OCI-LY3 (cell line): ENCODE results near the gene HAS3.

ENCODE experiments used
- H2AFZ ChIP-seq: fragments of 200-600, 300-600 bp; shearing (Covaris generic); 2 replicates; pipeline ENCODE4 v1.6.0; 2014; ENCODE audit warnings: antibody characterized with exemption, low read depth, low read length
- H3K27ac ChIP-seq: fragments of 200-600, 300-600 bp; sonication (generic); 2 replicates; pipeline ENCODE4 v1.5.1; 2014; ENCODE audit warnings: mild to moderate bottlenecking, low read length, moderate library complexity, mixed read lengths
- H3K27me3 ChIP-seq: fragments of 200-600, 300-600 bp; sonication (generic); 2 replicates; pipeline ENCODE4 v1.6.1; 2014; ENCODE audit warnings: low read depth, low read length, mixed read lengths
- H3K36me3 ChIP-seq: fragments of 200-600, 300-600 bp; sonication (generic); replicated peaks from 2 replicates; pipeline ENCODE3; 2014; ENCODE audit warnings: low read depth, low read length, mixed read lengths
- H3K4me1 ChIP-seq: fragments of 300-600, 200-600 bp; sonication (generic); 2 replicates; pipeline ENCODE4 v1.6.1; 2014; ENCODE audit warnings: low read length, mixed read lengths
- H3K4me2 ChIP-seq: fragments of 200-600, 300-600 bp; sonication (generic); 2 replicates; pipeline ENCODE4 v1.6.1; 2014; ENCODE audit warnings: low read length, mixed read lengths
- H3K4me3 ChIP-seq: fragments of 300-600, 200-600 bp; sonication (generic); 2 replicates; pipeline ENCODE4 v1.5.1; 2014; ENCODE audit warnings: antibody characterized with exemption, mild to moderate bottlenecking, low read length, moderate library complexity
- H3K79me2 ChIP-seq: fragments of 300-600, 200-600 bp; shearing (Covaris generic); 2 replicates; pipeline ENCODE4 v1.6.1; 2014; ENCODE audit warnings: mild to moderate bottlenecking, low read length, mixed read lengths
- H3K9ac ChIP-seq: fragments of 300-600, 200-600 bp; shearing (Covaris generic); 2 replicates; pipeline ENCODE4 v1.6.0; 2014; ENCODE audit warnings: mild to moderate bottlenecking, low read length, moderate library complexity
- H3K9me3 ChIP-seq: fragments of 200-600, 300-600 bp; shearing (Covaris generic); 2 replicates; pipeline ENCODE4 v1.6.1; 2014; ENCODE audit warnings: low read length, mixed read lengths; ENCODE audit not compliant: insufficient read depth
- H4K20me1 ChIP-seq: fragments of 200-600, 300-600 bp; sonication (generic); 2 replicates; pipeline ENCODE4 v1.6.1; 2016; ENCODE audit warnings: low read length, mixed read lengths; ENCODE audit not compliant: insufficient read depth
- EZH2phosphoT487 ChIP-seq: fragments of 200-600 bp; shearing (Covaris generic); IDR thresholded peaks from 2 replicates; pipeline ENCODE4 v1.6.1; 2018; ENCODE audit warnings: antibody characterized with exemption, mixed run types, low read depth
- TF ChIP-seq, protein P1 (sequence below): fragments of 200-600, 300-600 bp; sonication (generic); IDR thresholded peaks from 2 replicates; pipeline ENCODE4 v1.5.1; 2014; ENCODE audit warnings: antibody characterized with exemption, low read length, low read depth

HAS3 gene

DNA sequence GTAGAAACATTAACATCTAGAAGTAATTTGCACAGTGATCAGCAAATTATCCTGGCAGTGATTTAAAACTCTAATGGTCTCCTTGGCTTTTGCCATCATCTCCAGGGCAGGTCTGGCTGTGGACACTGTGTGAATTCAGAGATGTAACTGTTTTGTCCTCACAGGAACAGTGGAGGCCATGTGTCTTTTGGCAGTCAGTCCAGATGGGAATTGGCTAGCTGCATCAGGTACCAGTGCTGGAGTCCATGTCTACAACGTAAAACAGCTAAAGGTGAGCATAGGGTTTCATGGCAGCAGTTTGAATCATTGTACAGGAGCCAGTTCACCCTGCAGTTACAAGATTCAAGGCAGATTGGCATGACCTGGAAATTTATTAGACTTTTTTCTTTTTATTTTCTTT lies 54.7 kb downstream of the HAS3 start:
- Histone ChIP-seq H3K36me3 (peaks cover 55% of the 10 kb centered on the region), H4K20me1 (no peaks in the 10 kb centered on the region), H3K4me1 (peaks cover 10% of the 10 kb centered on the region), H3K27me3 (no peaks in the 10 kb centered on the region), H3K9me3 (no peaks in the 10 kb centered on the region), H3K4me3 (no peak overlapping the region), H3K4me2 (no peak overlapping the region), H3K9ac (no peak overlapping the region), H2AFZ (no peak overlapping the region), H3K79me2 (no peaks in the 10 kb centered on the region), H3K27ac (no peak overlapping the region)
- TF ChIP-seq, protein P1, sequence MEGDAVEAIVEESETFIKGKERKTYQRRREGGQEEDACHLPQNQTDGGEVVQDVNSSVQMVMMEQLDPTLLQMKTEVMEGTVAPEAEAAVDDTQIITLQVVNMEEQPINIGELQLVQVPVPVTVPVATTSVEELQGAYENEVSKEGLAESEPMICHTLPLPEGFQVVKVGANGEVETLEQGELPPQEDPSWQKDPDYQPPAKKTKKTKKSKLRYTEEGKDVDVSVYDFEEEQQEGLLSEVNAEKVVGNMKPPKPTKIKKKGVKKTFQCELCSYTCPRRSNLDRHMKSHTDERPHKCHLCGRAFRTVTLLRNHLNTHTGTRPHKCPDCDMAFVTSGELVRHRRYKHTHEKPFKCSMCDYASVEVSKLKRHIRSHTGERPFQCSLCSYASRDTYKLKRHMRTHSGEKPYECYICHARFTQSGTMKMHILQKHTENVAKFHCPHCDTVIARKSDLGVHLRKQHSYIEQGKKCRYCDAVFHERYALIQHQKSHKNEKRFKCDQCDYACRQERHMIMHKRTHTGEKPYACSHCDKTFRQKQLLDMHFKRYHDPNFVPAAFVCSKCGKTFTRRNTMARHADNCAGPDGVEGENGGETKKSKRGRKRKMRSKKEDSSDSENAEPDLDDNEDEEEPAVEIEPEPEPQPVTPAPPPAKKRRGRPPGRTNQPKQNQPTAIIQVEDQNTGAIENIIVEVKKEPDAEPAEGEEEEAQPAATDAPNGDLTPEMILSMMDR = no peak
- no peak for TF ChIP-seq EZH2phosphoT487

DNA sequence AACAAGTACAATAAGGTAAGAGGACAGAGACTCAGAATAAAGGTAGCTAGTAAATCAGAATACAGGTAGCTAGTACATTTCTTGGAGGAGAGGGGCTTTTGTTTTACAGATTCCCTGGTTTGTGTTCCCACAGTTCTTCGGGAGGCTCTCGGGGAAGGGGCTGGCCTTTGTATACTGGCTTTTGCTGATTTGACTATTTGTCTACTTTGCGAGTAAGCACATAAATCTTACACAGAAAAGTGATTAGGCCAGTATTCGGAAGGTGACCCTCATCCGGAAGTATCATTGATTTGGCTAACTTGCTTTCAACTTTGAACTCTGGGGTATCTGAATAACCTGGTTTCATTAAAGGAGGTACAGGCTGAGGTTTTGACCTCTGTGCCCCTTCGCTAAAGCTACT lies 60.1 kb downstream of the HAS3 start:
- no peak overlapping the region for H3K4me2 ChIP-seq
- H3K36me3 ChIP-seq = peaks cover 68% of the 10 kb centered on the region
- no peak overlapping the region for H3K27ac ChIP-seq
- no peak overlapping the region for H3K9ac ChIP-seq
- no peaks in the 10 kb centered on the region for H3K79me2 ChIP-seq
- H4K20me1 ChIP-seq = no peaks in the 10 kb centered on the region
- H3K9me3 ChIP-seq = no peaks in the 10 kb centered on the region
- TF ChIP-seq, protein P1 = no peak
- no peak for TF ChIP-seq EZH2phosphoT487
- H3K4me3 ChIP-seq = no peak overlapping the region
- H3K4me1 ChIP-seq = peaks cover 4% of the 10 kb centered on the region; the same call in 1 of the 2 replicates
- no peak overlapping the region for H2AFZ ChIP-seq
- no peaks in the 10 kb centered on the region for H3K27me3 ChIP-seq

DNA sequence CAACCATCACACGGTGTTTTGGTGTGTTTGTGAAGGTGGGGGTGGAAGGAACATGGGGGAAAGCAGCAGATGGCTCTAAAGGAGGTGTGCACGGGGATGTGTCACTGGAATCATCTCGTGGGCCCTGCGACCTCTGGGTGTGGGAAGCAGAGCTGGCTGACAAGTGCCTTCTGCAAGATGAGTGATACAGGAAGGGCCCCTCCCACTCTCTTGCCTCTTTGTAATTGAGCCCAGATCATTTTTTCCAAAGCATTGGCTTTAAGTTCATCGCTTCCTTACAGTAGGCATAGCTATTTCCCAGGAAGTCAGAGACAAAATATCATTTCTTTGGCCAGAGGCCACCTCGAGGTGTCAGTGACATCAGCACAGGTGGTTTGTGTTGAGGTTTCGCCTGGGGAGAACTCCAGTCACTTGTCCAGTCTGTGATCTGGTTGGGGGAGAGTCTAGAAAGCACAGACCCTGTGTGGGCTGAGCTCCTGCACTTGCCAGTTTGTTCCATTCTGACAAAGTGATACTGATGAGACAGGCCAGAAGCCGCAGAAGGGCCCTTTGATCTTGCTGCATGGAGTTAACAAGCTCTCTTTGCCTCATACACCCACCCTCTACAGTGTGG lies 60.9 kb downstream of the HAS3 start:
- Histone ChIP-seq H3K27ac (no peak overlapping the region), H3K27me3 (no peaks in the 10 kb centered on the region), H4K20me1 (no peaks in the 10 kb centered on the region), H3K4me2 (no peak overlapping the region), H3K9ac (no peak overlapping the region), H3K79me2 (no peaks in the 10 kb centered on the region), H3K4me3 (no peak overlapping the region), H2AFZ (no peak overlapping the region), H3K4me1 (peaks cover 12% of the 10 kb centered on the region), H3K36me3 (peaks cover 64% of the 10 kb centered on the region), H3K9me3 (no peaks in the 10 kb centered on the region)
- TF ChIP-seq, protein P1 = no peak
- no peak for TF ChIP-seq EZH2phosphoT487

DNA sequence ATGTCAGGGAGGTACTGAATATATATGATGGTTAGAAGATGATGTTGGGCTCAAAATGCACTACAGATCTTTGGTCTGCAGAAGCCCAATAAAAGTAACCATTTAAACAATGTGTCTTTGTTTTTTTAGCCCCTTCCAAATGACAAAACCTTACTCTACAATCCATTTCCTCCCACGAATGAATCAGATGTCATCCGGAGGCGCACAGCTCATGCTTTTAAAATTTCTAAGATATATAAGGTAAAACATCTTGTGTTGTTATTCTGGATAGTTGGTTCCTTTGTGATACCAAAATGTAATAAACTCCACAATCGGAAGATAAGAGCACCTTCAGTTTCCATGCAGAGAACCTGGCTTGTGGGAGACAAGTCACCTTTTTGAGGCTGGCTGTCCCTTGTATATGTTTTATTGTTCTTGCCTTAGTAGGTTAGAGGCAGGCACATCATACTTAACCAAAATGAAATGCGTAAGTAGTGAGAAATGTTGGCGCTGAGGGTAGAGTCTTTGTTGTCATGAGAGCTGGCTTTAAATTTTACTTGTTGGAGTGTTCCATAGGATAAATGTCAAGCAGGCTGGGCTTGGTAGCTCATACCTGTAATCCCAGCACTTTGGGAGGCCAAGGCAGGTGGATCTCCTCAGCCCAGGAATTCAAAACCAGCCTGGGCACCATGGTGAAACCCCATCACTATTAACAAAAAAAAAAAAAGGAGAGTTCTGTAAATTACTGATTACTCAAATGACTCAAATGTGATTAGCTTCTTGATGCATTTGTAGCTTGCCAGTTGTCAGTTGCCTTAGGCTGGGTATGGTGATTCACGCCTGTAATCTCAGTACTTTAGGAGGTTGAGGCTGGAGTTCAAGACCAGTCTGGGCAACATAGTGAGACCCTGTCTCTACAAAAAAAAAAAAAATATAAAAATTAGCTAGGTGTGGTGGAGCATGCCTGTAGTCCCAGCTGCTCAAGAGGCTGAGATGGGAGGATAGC lies 61.8 kb downstream of the HAS3 start:
- Histone ChIP-seq H3K36me3 (peaks cover 62% of the 10 kb centered on the region), H2AFZ (no peak overlapping the region), H3K4me2 (no peak overlapping the region), H3K27me3 (no peaks in the 10 kb centered on the region), H3K27ac (no peak overlapping the region), H3K4me3 (no peak overlapping the region), H3K9ac (no peak overlapping the region), H4K20me1 (no peaks in the 10 kb centered on the region), H3K4me1 (peaks cover 16% of the 10 kb centered on the region), H3K79me2 (no peaks in the 10 kb centered on the region), H3K9me3 (no peaks in the 10 kb centered on the region)
- TF ChIP-seq, protein P1 = no peak
- TF ChIP-seq EZH2phosphoT487 = no peak
